HG03469 (cell line): ENCODE measurements around the gene TRPM3.

Experiments
- ATAC-seq: cut with Tn5 transposase; IDR thresholded peaks from one replicate; pipeline ENCODE4 v1.9.1; 2021; ENCODE audit warnings: mild to moderate bottlenecking, moderate library complexity, moderate number of reproducible peaks; ENCODE audit not compliant: unreplicated experiment

Gene TRPM3

GRCh38 chr9:71121275-71122021, at the start of gene TRPM3:
TSS of gene TRPM3 (minus strand) at chr9:71121621. CDS start at chr9:71121354, 267 bp downstream.
- ATAC-seq, result no peak

- no peak for ATAC-seq
Observed at GRCh38 chr9:71168418-71168817, 47.0 kb upstream of the TRPM3 start.

- ATAC-seq, result no peak
Observed at GRCh38 chr9:71162126-71162525, 40.7 kb upstream of the TRPM3 start.

- no peak for ATAC-seq
Observed at GRCh38 chr9:71157731-71158130, 36.3 kb upstream of the TRPM3 start.

- ATAC-seq, result no peak
Observed at GRCh38 chr9:71147368-71147767, 25.9 kb upstream of the TRPM3 start.

GRCh38 chr9:71146511-71146910, 25.1 kb upstream of the TRPM3 start:
- ATAC-seq, result no peak

- no peak for ATAC-seq
Observed at GRCh38 chr9:71145179-71145578, 23.8 kb upstream of the TRPM3 start.

GRCh38 chr9:71144495-71144894, 23.1 kb upstream of the TRPM3 start:
- ATAC-seq, result no peak

GRCh38 chr9:71136696-71137095, 15.3 kb upstream of the TRPM3 start:
- no peak for ATAC-seq

- no peak for ATAC-seq
Observed at GRCh38 chr9:71131145-71131544, 9.7 kb upstream of the TRPM3 start.

- no peak for ATAC-seq
Observed at GRCh38 chr9:71130521-71130920, 9.1 kb upstream of the TRPM3 start.

- ATAC-seq, result no peak
Observed at GRCh38 chr9:71128796-71129195, 7.4 kb upstream of the TRPM3 start.

GRCh38 chr9:71127301-71127700, 5.9 kb upstream of the TRPM3 start:
- no peak for ATAC-seq

- ATAC-seq, result no peak
Observed at GRCh38 chr9:71122421-71122820, 1.0 kb upstream of the TRPM3 start.

GRCh38 chr9:71122022-71122275, 528 bp upstream of the TRPM3 start:
- no peak for ATAC-seq

GRCh38 chr9:71120501-71121247, 747 bp downstream of the TRPM3 start:
- ATAC-seq, result no peak

GRCh38 chr9:71119746-71120145, 1.7 kb downstream of the TRPM3 start:
- ATAC-seq, result no peak

GRCh38 chr9:71118324-71118723, 3.1 kb downstream of the TRPM3 start:
- no peak for ATAC-seq

GRCh38 chr9:71115448-71115975, 5.9 kb downstream of the TRPM3 start:
- no peak for ATAC-seq

- no peak for ATAC-seq
Observed at GRCh38 chr9:71112866-71113265, 8.6 kb downstream of the TRPM3 start.

GRCh38 chr9:71108937-71109336, 12.5 kb downstream of the TRPM3 start:
- ATAC-seq, result no peak

- no peak for ATAC-seq
Observed at GRCh38 chr9:71106992-71107391, 14.4 kb downstream of the TRPM3 start.
